Neural progenitor cell (in vitro differentiated cells): ENCODE results near the gene GJC2. TPM values are rescaled to one million over a fixed set of nuclear protein-coding genes. Genes with fewer than 3 reads are reported as not detected.

Experiments used
- DNase-seq: peaks from one replicate; pipeline ENCODE4 v3.0.0-alpha.2; 2016; ENCODE audit warnings: low spot score
- H2AFZ ChIP-seq: fragments of 200-600 bp; sonication (generic); replicated peaks from 2 replicates; pipeline ENCODE4 v1.6.1; 2016; ENCODE audit warnings: antibody characterized with exemption
- H3F3A ChIP-seq: fragments of 200-600 bp; sonication (generic); 2 replicates; pipeline ENCODE4 v1.6.1; 2016; ENCODE audit warnings: antibody characterized with exemption, low read depth
- H3K27ac ChIP-seq: fragments of 200-600 bp; sonication (generic); 2 replicates; pipeline ENCODE4 v1.5.1; 2016; ENCODE audit warnings: mild to moderate bottlenecking
- H3K27me3 ChIP-seq: fragments of 200-600 bp; sonication (generic); 2 replicates; pipeline ENCODE4 v1.6.1; 2016; ENCODE audit warnings: mild to moderate bottlenecking, moderate library complexity
- H3K36me3 ChIP-seq: fragments of 200-600 bp; sonication (generic); 2 replicates; pipeline ENCODE4 v1.5.1; 2016
- H3K4me1 ChIP-seq: fragments of 200-600 bp; sonication (generic); 2 replicates; pipeline ENCODE4 v1.6.1; 2016; ENCODE audit warnings: mixed run types
- H3K4me2 ChIP-seq: fragments of 200-600 bp; sonication (generic); 2 replicates; pipeline ENCODE4 v1.6.1; 2016
- H3K4me3 ChIP-seq: fragments of 200-600 bp; sonication (generic); 2 replicates; pipeline ENCODE4 v1.5.1; 2016
- H3K79me2 ChIP-seq: fragments of 200-600 bp; sonication (generic); 2 replicates; pipeline ENCODE4 v1.6.1; 2016; ENCODE audit warnings: low read depth
- H3K9ac ChIP-seq: fragments of 200-600 bp; sonication (generic); 2 replicates; pipeline ENCODE4 v1.6.1; 2016
- H3K9me3 ChIP-seq: fragments of 200-600 bp; sonication (generic); 2 replicates; pipeline ENCODE4 v1.5.1; 2016; ENCODE audit warnings: low read depth
- H4K20me1 ChIP-seq: fragments of 200-600 bp; sonication (generic); 2 replicates; pipeline ENCODE4 v1.6.1; 2016; ENCODE audit warnings: low read depth
- H3K27ac Mint-ChIP-seq: 3 replicates; pipeline ENCODE4 v1.8.0; 2021; ENCODE audit warnings: mixed read lengths
- H3K27me3 Mint-ChIP-seq: 2 replicates; pipeline ENCODE4 v1.8.0; 2022; ENCODE audit warnings: low read depth, mild to moderate bottlenecking, inconsistent platforms, moderate library complexity, mixed read lengths; ENCODE audit not compliant: insufficient read depth
- H3K36me3 Mint-ChIP-seq: 3 replicates; pipeline ENCODE4 v1.8.0; 2021; ENCODE audit warnings: mixed read lengths
- H3K4me1 Mint-ChIP-seq: 3 replicates; pipeline ENCODE4 v1.8.0; 2021; ENCODE audit warnings: mixed read lengths
- H3K4me3 Mint-ChIP-seq: 3 replicates; pipeline ENCODE4 v1.8.0; 2021; ENCODE audit warnings: mild to moderate bottlenecking, moderate library complexity, mixed read lengths
- H3K9me3 Mint-ChIP-seq: 3 replicates; pipeline ENCODE4 v1.8.0; 2020; ENCODE audit warnings: mixed read lengths
- EZH2 ChIP-seq: fragments of 200-600 bp; sonication (generic); IDR thresholded peaks from 2 replicates; pipeline ENCODE4 v1.6.1; 2017; ENCODE audit warnings: antibody characterized with exemption, mild to moderate bottlenecking, moderate library complexity
- EZH2phosphoT487 ChIP-seq: fragments of 200-600 bp; sonication (generic); IDR thresholded peaks from 2 replicates; pipeline ENCODE4 v1.6.1; 2017; ENCODE audit warnings: antibody characterized with exemption
- total RNA-seq: library from RNA; depleted of rRNA; stranded (reverse); fragments of >200 nt; gene quantifications from 2 replicates; pipeline ENCODE4 v1.2.3, GENCODE V29; 2015; ENCODE audit warnings: low replicate concordance
- TF ChIP-seq, protein P1 (sequence below): fragments of 200-600 bp; sonication (generic); IDR thresholded peaks from 2 replicates; pipeline ENCODE4 v1.5.1; 2017; ENCODE audit warnings: antibody characterized with exemption, mild to moderate bottlenecking

The GJC2 gene
- total RNA-seq, 1 donor from 2014 or later = not detected

DNA sequence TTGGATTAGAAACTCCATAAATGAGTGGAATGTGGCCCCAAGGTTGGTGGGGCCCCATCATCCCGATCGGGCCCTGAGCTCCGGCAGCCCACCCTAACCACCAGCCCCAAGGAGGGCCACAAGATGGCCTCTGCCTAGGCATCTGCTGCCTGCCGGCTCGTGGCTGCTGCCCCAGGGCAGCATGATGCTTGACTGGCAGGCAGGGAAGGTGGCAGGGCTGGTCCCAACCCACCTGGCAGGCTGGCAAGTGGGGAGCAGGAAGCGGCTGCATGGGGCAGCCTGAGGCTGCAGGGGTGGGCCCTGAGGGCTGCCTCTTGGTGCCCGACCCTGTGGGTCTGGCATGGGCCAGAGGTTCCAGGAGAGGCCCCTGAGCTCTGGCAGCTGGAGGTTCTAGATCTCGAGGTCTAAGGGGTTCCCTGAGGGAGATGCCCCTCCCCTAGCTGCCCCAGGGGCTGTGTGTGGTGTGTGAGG, 760 bp upstream of the GJC2 start:
- Histone ChIP-seq H2AFZ (no peak overlapping the region), H3K4me3 (no peak overlapping the region), H4K20me1 (peaks cover 3% of the 10 kb centered on the region), H3K27ac (peak overlapping the region; percentile 27), H3K36me3 (no peaks in the 10 kb centered on the region), H3F3A (no peaks in the 10 kb centered on the region), H3K27me3 (no peaks in the 10 kb centered on the region), H3K4me1 (peaks cover 14% of the 10 kb centered on the region), H3K4me2 (peak overlapping the region; percentile 52), H3K9ac (peak overlapping the region; percentile 60), H3K79me2 (peaks cover 8% of the 10 kb centered on the region), H3K9me3 (no peaks in the 10 kb centered on the region)
- Mint-ChIP-seq H3K9me3 (no peaks in the 10 kb centered on the region), H3K4me1 (peaks cover 4% of the 10 kb centered on the region), H3K4me3 (no peak overlapping the region), H3K36me3 (no peaks in the 10 kb centered on the region), H3K27me3 (no peaks in the 10 kb centered on the region), H3K27ac (no peak overlapping the region)
- no peak for DNase-seq
- TF ChIP-seq EZH2 (no peak), EZH2phosphoT487 (no peak)
- TF ChIP-seq, protein P1, sequence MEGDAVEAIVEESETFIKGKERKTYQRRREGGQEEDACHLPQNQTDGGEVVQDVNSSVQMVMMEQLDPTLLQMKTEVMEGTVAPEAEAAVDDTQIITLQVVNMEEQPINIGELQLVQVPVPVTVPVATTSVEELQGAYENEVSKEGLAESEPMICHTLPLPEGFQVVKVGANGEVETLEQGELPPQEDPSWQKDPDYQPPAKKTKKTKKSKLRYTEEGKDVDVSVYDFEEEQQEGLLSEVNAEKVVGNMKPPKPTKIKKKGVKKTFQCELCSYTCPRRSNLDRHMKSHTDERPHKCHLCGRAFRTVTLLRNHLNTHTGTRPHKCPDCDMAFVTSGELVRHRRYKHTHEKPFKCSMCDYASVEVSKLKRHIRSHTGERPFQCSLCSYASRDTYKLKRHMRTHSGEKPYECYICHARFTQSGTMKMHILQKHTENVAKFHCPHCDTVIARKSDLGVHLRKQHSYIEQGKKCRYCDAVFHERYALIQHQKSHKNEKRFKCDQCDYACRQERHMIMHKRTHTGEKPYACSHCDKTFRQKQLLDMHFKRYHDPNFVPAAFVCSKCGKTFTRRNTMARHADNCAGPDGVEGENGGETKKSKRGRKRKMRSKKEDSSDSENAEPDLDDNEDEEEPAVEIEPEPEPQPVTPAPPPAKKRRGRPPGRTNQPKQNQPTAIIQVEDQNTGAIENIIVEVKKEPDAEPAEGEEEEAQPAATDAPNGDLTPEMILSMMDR = no peak

- H3K27ac ChIP-seq = no peak overlapping the region
- H3K9me3 ChIP-seq = no peaks in the 10 kb centered on the region
- H4K20me1 ChIP-seq = no peaks in the 10 kb centered on the region
- no peak overlapping the region for H3K9ac ChIP-seq
- no peak overlapping the region for H3K27ac Mint-ChIP-seq
- no peak overlapping the region for H3K4me3 Mint-ChIP-seq
- no peak for DNase-seq
- H3K27me3 ChIP-seq = no peaks in the 10 kb centered on the region
- no peak overlapping the region for H3K4me3 ChIP-seq
- peaks cover 3% of the 10 kb centered on the region for H3K4me1 Mint-ChIP-seq
- peaks cover 4% of the 10 kb centered on the region for H3K27me3 Mint-ChIP-seq
- no peaks in the 10 kb centered on the region for H3K9me3 Mint-ChIP-seq
- H3K4me1 ChIP-seq = peaks cover 14% of the 10 kb centered on the region
- no peaks in the 10 kb centered on the region for H3K36me3 ChIP-seq
- no peak overlapping the region for H2AFZ ChIP-seq
- TF ChIP-seq, protein P1 = no peak
- TF ChIP-seq EZH2 (no peak), EZH2phosphoT487 (no peak)
- peaks cover 1% of the 10 kb centered on the region for H3K79me2 ChIP-seq
- no peaks in the 10 kb centered on the region for H3K36me3 Mint-ChIP-seq
- H3K4me2 ChIP-seq = peak overlapping the region; percentile 52
- H3F3A ChIP-seq = no peaks in the 10 kb centered on the region
Observed at GRCh38 chr1:228150120-228150460, 360 bp downstream of the GJC2 start.

DNA sequence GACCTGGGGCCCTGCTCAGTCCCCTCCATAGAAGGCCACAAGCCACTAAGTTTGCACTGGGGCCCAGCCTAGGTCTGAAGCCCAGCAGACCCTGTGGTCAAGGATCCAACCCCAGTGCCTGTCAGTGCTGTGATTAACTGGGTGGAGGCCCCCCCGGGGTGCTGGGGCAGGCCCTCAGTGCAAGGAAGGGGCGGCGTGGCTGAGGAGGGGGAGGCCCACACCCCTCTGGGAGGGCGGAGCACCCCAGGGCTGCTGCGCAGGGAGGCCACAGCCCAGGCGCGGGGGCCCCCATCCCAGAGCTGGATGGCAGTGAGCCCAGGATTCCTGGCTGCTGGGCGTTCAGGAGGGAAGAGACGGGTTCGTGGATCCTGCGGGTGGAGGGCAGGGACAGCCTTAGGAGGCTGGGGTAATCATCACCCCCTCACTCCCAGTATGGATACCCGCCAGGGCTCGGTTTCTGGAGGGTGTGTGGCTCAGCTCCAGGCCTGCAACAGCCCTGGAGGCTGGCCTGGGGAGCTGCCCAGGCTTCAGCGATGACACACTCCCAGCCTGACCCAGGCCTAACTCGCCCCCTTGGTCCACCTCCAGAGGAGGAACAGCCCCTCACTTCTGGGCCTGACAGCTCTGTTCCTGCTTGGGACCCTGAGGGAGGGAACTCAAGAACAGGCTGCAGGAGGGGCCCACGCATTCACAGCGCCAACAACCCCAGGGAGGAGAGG, 890 bp downstream of the GJC2 start:
- Histone ChIP-seq H3K9me3 (no peaks in the 10 kb centered on the region), H3K27me3 (no peaks in the 10 kb centered on the region), H3K4me1 (peaks cover 14% of the 10 kb centered on the region), H3K79me2 (no peaks in the 10 kb centered on the region), H3K9ac (no peak overlapping the region), H3K4me2 (no peak overlapping the region), H3K27ac (no peak overlapping the region), H3K4me3 (no peak overlapping the region), H2AFZ (no peak overlapping the region), H4K20me1 (no peaks in the 10 kb centered on the region), H3K36me3 (no peaks in the 10 kb centered on the region), H3F3A (no peaks in the 10 kb centered on the region)
- Mint-ChIP-seq H3K27ac (no peak overlapping the region), H3K4me3 (no peak overlapping the region), H3K9me3 (no peaks in the 10 kb centered on the region), H3K36me3 (no peaks in the 10 kb centered on the region), H3K4me1 (peaks cover 3% of the 10 kb centered on the region), H3K27me3 (peaks cover 8% of the 10 kb centered on the region)
- no peak for DNase-seq
- TF ChIP-seq EZH2 = no peak
- TF ChIP-seq, protein P1 = no peak
- TF ChIP-seq EZH2phosphoT487 = no peak
